Thyroid gland (tissue), 4 donors: ENCODE results near the gene ELAC2.

Experiments
- CTCF ChIP-seq, 6 experiments: fragments of 200-600 bp in 3 of 6; fragments of 450-650 bp in 3 of 6; sonication (generic) in 3 of 6; IDR thresholded peaks; one replicate each; pipeline ENCODE4 v1.5.1; 2016 to 2019; ENCODE audit warnings: antibody characterized with exemption in 6 of 6, mild to moderate bottlenecking in 2 of 6, inconsistent platforms in 1 of 6, moderate library complexity in 1 of 6
- POLR2A ChIP-seq, 2 donors: fragments of 450-650 bp; IDR thresholded peaks; one replicate each; pipeline ENCODE4 v1.6.1; 2017; ENCODE audit warnings: antibody characterized with exemption in 2 of 2, mild to moderate bottlenecking in 2 of 2, moderate library complexity in 1 of 2

DNA sequence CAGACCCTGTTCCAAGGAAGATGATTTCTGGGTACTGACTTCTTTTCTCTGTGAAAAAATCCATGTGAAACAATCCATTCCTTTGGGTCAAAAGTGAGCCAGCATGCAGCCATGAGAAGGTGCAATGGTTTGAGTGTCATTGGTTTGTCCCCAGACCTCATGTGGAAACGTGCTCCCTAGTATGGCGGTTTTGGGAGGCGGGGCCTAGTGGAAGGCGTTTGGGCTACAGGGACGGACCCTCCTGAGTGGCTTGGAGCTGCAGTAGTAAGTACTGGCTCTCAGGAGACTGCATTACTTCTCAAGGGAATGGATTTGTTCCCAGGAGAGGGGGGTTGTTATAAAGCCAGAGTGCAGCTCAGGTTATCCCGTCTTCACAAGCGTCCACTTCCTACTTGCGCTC, 19.4 kb downstream of the ELAC2 start:
- no peak for TF ChIP-seq CTCF (IDR thresholded peaks at IDR 0.05)
- TF ChIP-seq POLR2A (IDR thresholded peaks at IDR 0.05) = no peak
